Measurements from ENCODE around the gene IL3RA.
"Not testable (repeated sequence)": the region's sequence is repeated elsewhere in the genome, so short reads cannot be mapped to it uniquely, and the experiment has no call there.

The IL3RA gene

GRCh38 chrX:1425381-1425780, 88.8 kb downstream of the IL3RA start:
- no peak for DNase-seq (ENCODE audit: low read depth)

GRCh38 chrX:1426321-1426720, 89.7 kb downstream of the IL3RA start:
- DNase-seq (ENCODE audit: low read depth), result not testable (repeated sequence)

- no peak for DNase-seq (ENCODE audit: low read depth)
Observed at GRCh38 chrX:1427756-1428155, 91.2 kb downstream of the IL3RA start.

GRCh38 chrX:1430451-1430850, 93.9 kb downstream of the IL3RA start:
- no peak for DNase-seq (ENCODE audit: low read depth)

Data from activated T-cell treated with anti-CD3 and anti-CD28 coated beads for 1 hour (primary cell).